Endothelial cell of umbilical vein (primary cell): Measurements from ENCODE around the gene SIN3A. TPM values are rescaled to one million over a fixed set of nuclear protein-coding genes. Genes with fewer than 3 reads are reported as not detected.

Source experiments
- BruUV-seq: library from RNA; stranded (reverse); fragments of 400-500 nt; replicated peaks from 2 replicates; lab custom pipeline; 2021; lab: Mats Ljungman, UMichigan
- CTCF ChIA-PET: fragments of 300-600, 350-600 bp; sonication (Branson Sonifier 250); formaldehyde crosslinking; loops from one replicate; lab custom pipeline; 2021; ENCODE audit warnings: antibody characterized with exemption, inconsistent platforms; lab: Charles Lee
- POLR2A ChIA-PET: fragments of 300-600, 350-600 bp; sonication (Branson Sonifier 250); formaldehyde crosslinking; loops from one replicate; lab custom pipeline; 2021; ENCODE audit warnings: antibody characterized with exemption, inconsistent platforms; lab: Charles Lee
- DNase-seq: peaks from one replicate; pipeline ENCODE4 v3.0.0-alpha.2; 2011; ENCODE audit warnings: low read depth, low spot score
- FAIRE-seq: peaks from 2 replicates; lab custom pipeline; 2011; peaks lifted over from hg19 to GRCh38; lab: Jason Lieb, UNC
- H2AFZ ChIP-seq: 2 replicates; pipeline ENCODE4 v1.6.0; 2012; ENCODE audit warnings: low read depth, low read length, control low read depth, inconsistent platforms
- H3K27ac ChIP-seq: 2 replicates; pipeline ENCODE4 v1.5.1; 2011; ENCODE audit warnings: low read depth, mild to moderate bottlenecking, control low read depth, low read length, moderate library complexity; ENCODE audit not compliant: insufficient read depth
- H3K27me3 ChIP-seq, 2 experiments: 2 replicates each; pipeline versions ENCODE4 v1.6.0 to v1.6.1; 2011; ENCODE audit warnings: low read length in 2 of 2, mixed read lengths in 1 of 2; ENCODE audit not compliant: control insufficient read depth in 2 of 2, insufficient read depth in 2 of 2
- H3K36me3 ChIP-seq, 2 experiments: 2 replicates in 1 of 2; 3 replicates in 1 of 2; pipeline ENCODE4 v1.5.1; 2011; ENCODE audit warnings: low read length in 2 of 2, mild to moderate bottlenecking in 1 of 2, moderate library complexity in 1 of 2; ENCODE audit not compliant: control insufficient read depth in 2 of 2, insufficient read depth in 2 of 2; ENCODE audit errors: extremely low read depth in 1 of 2
- H3K4me1 ChIP-seq: 3 replicates; pipeline ENCODE4 v1.5.1; 2011; ENCODE audit warnings: mild to moderate bottlenecking, low read length; ENCODE audit not compliant: control insufficient read depth, insufficient read depth; ENCODE audit errors: extremely low read depth
- H3K4me2 ChIP-seq: 2 replicates; pipeline ENCODE4 v1.6.1; 2011; ENCODE audit warnings: low read length, control low read depth, mixed read lengths; ENCODE audit not compliant: insufficient read depth
- H3K4me3 ChIP-seq, 3 experiments: fragments of 200-600 bp in 1 of 3; sonication (generic), shearing (Covaris generic) in 1 of 3; replicated peaks in 1 of 3; 2 replicates each; pipeline ENCODE4 v1.5.1; 2011 to 2016; ENCODE audit warnings: control low read depth in 3 of 3, low read length in 3 of 3, mild to moderate bottlenecking in 2 of 3, inconsistent platforms in 1 of 3, low read depth in 1 of 3, moderate library complexity in 1 of 3; ENCODE audit not compliant: insufficient read depth in 1 of 3
- H3K79me2 ChIP-seq: 2 replicates; pipeline ENCODE4 v1.6.0; 2012; ENCODE audit warnings: low read length, inconsistent platforms; ENCODE audit not compliant: control insufficient read depth, insufficient read depth
- H3K9ac ChIP-seq: replicated peaks from 2 replicates; pipeline ENCODE3; 2011; ENCODE audit warnings: low read length, control low read depth; ENCODE audit not compliant: insufficient read depth; ENCODE audit errors: extremely low read depth
- H3K9me1 ChIP-seq: replicated peaks from 3 replicates; pipeline ENCODE4 v1.6.0; 2011; ENCODE audit warnings: mild to moderate bottlenecking, low read length; ENCODE audit not compliant: control insufficient read depth, insufficient read depth; ENCODE audit errors: extremely low read depth
- H3K9me3 ChIP-seq: replicated peaks from 2 replicates; pipeline ENCODE4 v1.5.1; 2012; ENCODE audit warnings: low read length, inconsistent platforms; ENCODE audit not compliant: control insufficient read depth, insufficient read depth
- H4K20me1 ChIP-seq: replicated peaks from 2 replicates; pipeline ENCODE3; 2011; ENCODE audit warnings: mild to moderate bottlenecking, low read length; ENCODE audit not compliant: control insufficient read depth, insufficient read depth; ENCODE audit errors: extremely low read depth
- CTCF ChIP-seq, 2 donors: IDR thresholded peaks; 1 replicate in 1 of 2; 2 replicates in 1 of 2; pipeline ENCODE4 v1.5.1; 2011; ENCODE audit warnings: low read length in 2 of 2, mild to moderate bottlenecking in 2 of 2, moderate library complexity in 2 of 2, control low read depth in 1 of 2, inconsistent platforms in 1 of 2, low read depth in 1 of 2; ENCODE audit not compliant: insufficient read depth in 1 of 2; ENCODE audit errors: extremely low read depth in 1 of 2
- EZH2 ChIP-seq: IDR thresholded peaks from 2 replicates; pipeline ENCODE4 v1.6.1; 2012; ENCODE audit warnings: borderline replicate concordance, low read depth, mild to moderate bottlenecking, moderate library complexity, low read length, inconsistent platforms; ENCODE audit not compliant: severe bottlenecking
- FOS ChIP-seq: IDR thresholded peaks from 2 replicates; pipeline ENCODE4 v1.6.1; 2011; ENCODE audit warnings: mild to moderate bottlenecking, low read length, moderate library complexity, borderline replicate concordance; ENCODE audit not compliant: insufficient read depth
- GATA2 ChIP-seq: IDR thresholded peaks from 2 replicates; pipeline ENCODE4 v1.7.0; 2011; ENCODE audit warnings: low read depth, mild to moderate bottlenecking, moderate library complexity, mixed read lengths, low read length; ENCODE audit not compliant: insufficient read length, insufficient read depth
- JUN ChIP-seq: IDR thresholded peaks from 2 replicates; pipeline ENCODE4 v1.6.1; 2011; ENCODE audit warnings: borderline replicate concordance, low read depth; ENCODE audit not compliant: insufficient read length, insufficient read depth
- MAX ChIP-seq: IDR thresholded peaks from 2 replicates; pipeline ENCODE4 v1.6.1; 2011; ENCODE audit not compliant: insufficient read depth, insufficient read length
- MYC ChIP-seq: IDR thresholded peaks from one replicate; pipeline ENCODE4 v1.6.1; 2011; ENCODE audit warnings: mild to moderate bottlenecking, low read depth, low read length
- POLR2A ChIP-seq: IDR thresholded peaks from 2 replicates; pipeline ENCODE4 v1.6.1; 2012; ENCODE audit warnings: low read depth, mild to moderate bottlenecking, control low read depth, low read length
- POLR2AphosphoS5 ChIP-seq: IDR thresholded peaks from 2 replicates; pipeline ENCODE4 v1.6.1; 2012; ENCODE audit warnings: low read depth, mild to moderate bottlenecking, control low read depth, low read length, moderate library complexity; ENCODE audit not compliant: insufficient read depth
- dilution Hi-C: fragments of 300-500 bp; cut with MboI; formaldehyde crosslinking; loops from one replicate; pipeline ENCODE4 v1.15.0; 2019; ENCODE audit warnings: low sequenced_read_pairs; ENCODE audit not compliant: extremely low pct_ligation_motif_present
- intact Hi-C: fragments of 100-400 bp; cut with micrococcal nuclease; formaldehyde crosslinking; loops from one replicate; pipeline ENCODE4 v1.10.0; 2022
- polyA plus RNA-seq, 4 experiments: library from polyadenylated mRNA; depleted of rRNA in 3 of 4; stranded (reverse) in 3 of 4; unstranded in 1 of 4; fragments of >200 nt; gene quantifications; 2 replicates each; pipeline versions ENCODE4 v1.2.1 to v1.2.3, GENCODE V29; 2011 to 2012; ENCODE audit warnings: missing spikeins in 1 of 4
- total RNA-seq: library from RNA; stranded (reverse); gene quantifications from 2 replicates; pipeline ENCODE4 v1.2.3, GENCODE V29; 2021

The SIN3A gene
- total and polyA plus RNA-seq, 2 donors (not counting 3 experiments of a cell fraction or from before 2014, with no cell fraction given) = 30.6 to 44.5 TPM

GRCh38 chr15:75348034-75348561, 103.4 kb downstream of the SIN3A start:
- ChIA-PET POLR2A (no interaction called here), CTCF (interaction anchor here (1.2 kb wide), 1 partner anchor 20 kb away, joined by 3 read pairs; no protein-coding TSS in a partner anchor)
- H3K9me3 ChIP-seq = no peaks in the 10 kb centered on the region
- dilution Hi-C loops = no loop called here
- H3K27ac ChIP-seq = no peak overlapping the region
- intact Hi-C loops = no loop called here
- no peaks in the 10 kb centered on the region for H3K9me1 ChIP-seq
- TF ChIP-seq EZH2 = peak; percentile 33
- no peak for TF ChIP-seq POLR2A
- FAIRE-seq (peak; percentile 35), DNase-seq (peak; percentile 19)
- no peaks in the 10 kb centered on the region for H3K79me2 ChIP-seq
- no TSS peak for BruUV-seq
- H3K4me2 ChIP-seq = peak overlapping the region; percentile 53
- peak overlapping the region; percentile 27 for H3K9ac ChIP-seq
- H2AFZ ChIP-seq = peak overlapping the region; percentile 65
- H3K4me3 ChIP-seq = peak overlapping the region; percentile 59 to 84 (median 68)
- H3K27me3 ChIP-seq = no peaks in the 10 kb centered on the region
- H4K20me1 ChIP-seq = no peaks in the 10 kb centered on the region
- H3K36me3 ChIP-seq = no peaks in the 10 kb centered on the region
- H3K4me1 ChIP-seq = peaks cover 7% of the 10 kb centered on the region

GRCh38 chr15:75347222-75348033, 104.1 kb downstream of the SIN3A start:
- dilution Hi-C loops (no loop called here), intact Hi-C loops (no loop called here)
- Histone ChIP-seq H3K27me3 (no peaks in the 10 kb centered on the region), H3K79me2 (no peaks in the 10 kb centered on the region), H3K4me3 (peak overlapping the region; percentile 59 to 84 (median 68)), H3K9ac (peak overlapping the region; percentile 28), H4K20me1 (no peaks in the 10 kb centered on the region), H2AFZ (peak overlapping the region; percentile 65), H3K27ac (no peak overlapping the region), H3K9me3 (no peaks in the 10 kb centered on the region), H3K9me1 (no peaks in the 10 kb centered on the region), H3K36me3 (no peaks in the 10 kb centered on the region), H3K4me2 (peak overlapping the region; percentile 53), H3K4me1 (peaks cover 7% of the 10 kb centered on the region)
- FAIRE-seq = peak; percentile 42
- peak; percentile 20 for DNase-seq
- no peak for TF ChIP-seq JUN
- no peak for TF ChIP-seq CTCF (IDR thresholded peaks at IDR 0.05; ENCODE audit: extremely low read depth in 1 of 2, insufficient read depth in 1 of 2, low read depth in 1 of 2, low read length in 2 of 2)
- TF ChIP-seq EZH2 = no peak
- no peak for TF ChIP-seq POLR2A
- no peak for TF ChIP-seq GATA2
- no peak for TF ChIP-seq FOS
- no peak for TF ChIP-seq POLR2AphosphoS5
- TF ChIP-seq MAX = no peak
- no peak for TF ChIP-seq MYC
- CTCF ChIA-PET = no interaction called here
- BruUV-seq = TSS peak; percentile 30
- POLR2A ChIA-PET = no interaction called here
